Tibial nerve (tissue), 4 donors: ENCODE measurements around the gene ARHGAP26.

ENCODE experiments used
- CTCF ChIP-seq, 5 experiments: fragments of 200-600 bp in 3 of 5; fragments of 450-650 bp in 2 of 5; sonication (generic) in 3 of 5; IDR thresholded peaks; one replicate each; pipeline ENCODE4 v1.5.1; 2016 to 2019; ENCODE audit warnings: antibody characterized with exemption in 5 of 5, mild to moderate bottlenecking in 3 of 5, moderate library complexity in 2 of 5
- EP300 ChIP-seq, 2 donors: sonication (generic); formaldehyde crosslinking; IDR thresholded peaks; one replicate each; pipeline ENCODE4 v1.6.1; 2017; ENCODE audit warnings: antibody characterized with exemption in 2 of 2, mild to moderate bottlenecking in 1 of 2

- TF ChIP-seq CTCF (IDR thresholded peaks at IDR 0.05): no peak
- TF ChIP-seq EP300 (IDR thresholded peaks at IDR 0.05): no peak
Observed at GRCh38 chr5:142872795-142873194, 102.6 kb downstream of the ARHGAP26 start.
